Measurements from ENCODE around the gene HASPIN. TPM values are rescaled to one million over a fixed set of nuclear protein-coding genes. Genes with fewer than 3 reads are reported as not detected.

Gene HASPIN
- total and polyA plus RNA-seq, 9 of the 15 experiments (the other 6 are each of a cell fraction or from before 2014, with no cell fraction given) = 0.81 to 13.5 (median 9.9) TPM

GRCh38 chr17:3750296-3750695 is 26.6 kb downstream of the HASPIN start:
- ChIA-PET POLR2A (no interaction called here), CTCF (ENCODE audit: low intra/inter-chr PET ratio) (no interaction called here)
- FAIRE-seq (no peak), ATAC-seq (no peak), DNase-seq (ENCODE audit: extremely low read depth in 1 of 4, low spot score in 3 of 4) (no peak)
- Histone ChIP-seq H3K4me1 (replicated peaks in 1 of 2; ENCODE audit: control insufficient read depth in 2 of 2, insufficient read depth in 2 of 2, low read length in 2 of 2) (peaks cover 0 to 24% of the 10 kb centered on the region in 2 experiments; a peak in 3 of 5 replicates), H4K20me1 (replicated peaks; ENCODE audit: control insufficient read depth, insufficient read depth, low read length) (no peaks in the 10 kb centered on the region), H3K27me3 (ENCODE audit: control insufficient read depth in 2 of 2, insufficient read depth in 2 of 2, low read length in 2 of 2) (peaks cover 3 to 33% of the 10 kb centered on the region in 2 experiments; a peak in 3 of 5 replicates), H3K9me1 (ENCODE audit: control insufficient read depth, insufficient read depth, low read length) (no peaks in the 10 kb centered on the region), H3K36me3 (ENCODE audit: control insufficient read depth, insufficient read depth, low read length) (no peaks in the 10 kb centered on the region), H3K4me2 (ENCODE audit: insufficient read depth, low read length) (no peak overlapping the region), H3K79me2 (ENCODE audit: control insufficient read depth, insufficient read depth, low read length) (no peaks in the 10 kb centered on the region), H3K27ac (ENCODE audit: extremely low read depth, low read depth, low read length) (no peak overlapping the region), H3K4me3 (no peak overlapping the region), H3K9me3 (replicated peaks; ENCODE audit: control insufficient read depth, insufficient read depth, low read depth, low read length) (no peaks in the 10 kb centered on the region), H3K9ac (ENCODE audit: insufficient read depth in 1 of 2, low read depth in 2 of 2, low read length in 2 of 2) (no peak overlapping the region), H2AFZ (ENCODE audit: low read depth, low read length) (no peak overlapping the region)
- intact Hi-C loops (cut with micrococcal nuclease) = no loop called here
- WGBS (ENCODE audit: insufficient coverage, low coverage, missing lambda C conversion rate) = 11% methylated on average over 11 of the region's 17 CpGs
- in situ Hi-C loops (cut with MboI) = no loop called here
- BruUV-seq (replicated peaks) = no TSS peak
- no peak for TF ChIP-seq CTCF (IDR thresholded peaks at IDR 0.05 in 2 of 3, conservative IDR thresholded peaks at IDR 0.05 in 1 of 3; ENCODE audit: insufficient read depth in 2 of 3, low read depth in 1 of 3, low read length in 3 of 3)

GRCh38 chr17:3750926-3751325 is 27.2 kb downstream of the HASPIN start:
- intact Hi-C loops (cut with micrococcal nuclease) = no loop called here
- Histone ChIP-seq H3K4me2 (ENCODE audit: insufficient read depth, low read length) (no peak overlapping the region), H3K79me2 (ENCODE audit: control insufficient read depth, insufficient read depth, low read length) (no peaks in the 10 kb centered on the region), H4K20me1 (replicated peaks; ENCODE audit: control insufficient read depth, insufficient read depth, low read length) (no peaks in the 10 kb centered on the region), H3K4me1 (replicated peaks in 1 of 2; ENCODE audit: control insufficient read depth in 2 of 2, insufficient read depth in 2 of 2, low read length in 2 of 2) (peaks cover 0 to 25% of the 10 kb centered on the region in 2 experiments; a peak in 3 of 5 replicates), H3K36me3 (ENCODE audit: control insufficient read depth, insufficient read depth, low read length) (no peaks in the 10 kb centered on the region), H3K27ac (ENCODE audit: extremely low read depth, low read depth, low read length) (no peak overlapping the region), H3K4me3 (no peak overlapping the region), H3K9me1 (ENCODE audit: control insufficient read depth, insufficient read depth, low read length) (peaks cover 2% of the 10 kb centered on the region), H3K9ac (ENCODE audit: insufficient read depth in 1 of 2, low read depth in 2 of 2, low read length in 2 of 2) (no peak overlapping the region), H2AFZ (ENCODE audit: low read depth, low read length) (no peak overlapping the region), H3K9me3 (replicated peaks; ENCODE audit: control insufficient read depth, insufficient read depth, low read depth, low read length) (no peaks in the 10 kb centered on the region), H3K27me3 (ENCODE audit: control insufficient read depth in 2 of 2, insufficient read depth in 2 of 2, low read length in 2 of 2) (peaks cover 0 to 27% of the 10 kb centered on the region in 2 experiments; a peak in 3 of 5 replicates)
- POLR2A ChIA-PET = interaction anchor here (0.7 kb wide), 2 partner anchors 12 to 114 kb away, joined by 3 to 4 read pairs; no protein-coding TSS in a partner anchor
- DNase-seq (ENCODE audit: extremely low read depth in 1 of 4, low spot score in 3 of 4) = no peak
- CTCF ChIA-PET (ENCODE audit: low intra/inter-chr PET ratio) = no interaction called here
- in situ Hi-C loops (cut with MboI) = no loop called here
- no peak for FAIRE-seq
- WGBS (ENCODE audit: insufficient coverage, low coverage, missing lambda C conversion rate) = 0% methylated on average over 2 of the region's 8 CpGs
- no TSS peak for BruUV-seq (replicated peaks)
- no peak for ATAC-seq
- TF ChIP-seq BACH1 (tag; IDR thresholded peaks at IDR 0.05) = no peak
- no peak for TF ChIP-seq CREBBP (IDR thresholded peaks at IDR 0.05; ENCODE audit: low read depth, low read length)
- no peak for TF ChIP-seq ZNF24 (IDR thresholded peaks at IDR 0.05)
- TF ChIP-seq, protein P1, sequence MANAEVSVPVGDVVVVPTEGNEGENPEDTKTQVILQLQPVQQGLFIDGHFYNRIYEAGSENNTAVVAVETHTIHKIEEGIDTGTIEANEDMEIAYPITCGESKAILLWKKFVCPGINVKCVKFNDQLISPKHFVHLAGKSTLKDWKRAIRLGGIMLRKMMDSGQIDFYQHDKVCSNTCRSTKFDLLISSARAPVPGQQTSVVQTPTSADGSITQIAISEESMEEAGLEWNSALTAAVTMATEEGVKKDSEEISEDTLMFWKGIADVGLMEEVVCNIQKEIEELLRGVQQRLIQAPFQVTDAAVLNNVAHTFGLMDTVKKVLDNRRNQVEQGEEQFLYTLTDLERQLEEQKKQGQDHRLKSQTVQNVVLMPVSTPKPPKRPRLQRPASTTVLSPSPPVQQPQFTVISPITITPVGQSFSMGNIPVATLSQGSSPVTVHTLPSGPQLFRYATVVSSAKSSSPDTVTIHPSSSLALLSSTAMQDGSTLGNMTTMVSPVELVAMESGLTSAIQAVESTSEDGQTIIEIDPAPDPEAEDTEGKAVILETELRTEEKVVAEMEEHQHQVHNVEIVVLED (CRISPR knock-in tag; IDR thresholded peaks at IDR 0.05) = no peak
- no peak for TF ChIP-seq THRAP3 (IDR thresholded peaks at IDR 0.05; ENCODE audit: borderline replicate concordance)
- no peak for TF ChIP-seq ZNF121 (CRISPR knock-in tag; conservative IDR thresholded peaks at IDR 0.05)
- TF ChIP-seq POLR3A (IDR thresholded peaks at IDR 0.05; ENCODE audit: borderline replicate concordance, extremely low read depth, insufficient read depth, insufficient read length) = no peak
- no peak for TF ChIP-seq RBM25 (IDR thresholded peaks at IDR 0.05; ENCODE audit: low read depth, low read length, severe bottlenecking)
- TF ChIP-seq RBM22 (IDR thresholded peaks at IDR 0.05; ENCODE audit: low read depth, low read length, poor library complexity, severe bottlenecking) = no peak
- TF ChIP-seq NFRKB (IDR thresholded peaks at IDR 0.05; ENCODE audit: low read depth) = no peak
- no peak for TF ChIP-seq E2F1 (CRISPR knock-in tag; IDR thresholded peaks at IDR 0.05)
